Measurements from ENCODE around the gene PCSK4.
"Not testable (repeated sequence)": the region's sequence is repeated elsewhere in the genome, so short reads cannot be mapped to it uniquely, and the experiment has no call there.

The PCSK4 gene

GRCh38 chr19:1490311-1491113 lies at the start of gene PCSK4:
Gene PCSK4 (minus strand): TSS chr19:1490350. CDS start chr19:1490346, 4 bp downstream.
- DNase-seq = peak; percentile 99

- DNase-seq = not testable (repeated sequence)
These were observed 49.6 kb upstream of the PCSK4 start for GRCh38 chr19:1539749-1540148.

- DNase-seq = no peak
These were observed 48.8 kb upstream of the PCSK4 start for GRCh38 chr19:1538978-1539377.

- DNase-seq = not testable (repeated sequence)
These were observed 45.5 kb upstream of the PCSK4 start for GRCh38 chr19:1535699-1536098.

- DNase-seq = no peak
These were observed 44.8 kb upstream of the PCSK4 start for GRCh38 chr19:1534972-1535371.

- DNase-seq = no peak
These were observed 43.5 kb upstream of the PCSK4 start for GRCh38 chr19:1533510-1534150.

GRCh38 chr19:1532003-1532402 lies 41.9 kb upstream of the PCSK4 start:
- no peak for DNase-seq

- no peak for DNase-seq
These were observed 41.4 kb upstream of the PCSK4 start for GRCh38 chr19:1531587-1531986.

- DNase-seq = not testable (repeated sequence)
These were observed 40.7 kb upstream of the PCSK4 start for GRCh38 chr19:1530856-1531255.

GRCh38 chr19:1529430-1529816 lies 39.3 kb upstream of the PCSK4 start:
- no peak for DNase-seq

GRCh38 chr19:1528596-1529429 lies 38.7 kb upstream of the PCSK4 start:
- DNase-seq = no peak

- no peak for DNase-seq
These were observed 37.6 kb upstream of the PCSK4 start for GRCh38 chr19:1527650-1528309.

GRCh38 chr19:1526979-1527649 lies 37.0 kb upstream of the PCSK4 start:
- DNase-seq = no peak

- no peak for DNase-seq
These were observed 36.1 kb upstream of the PCSK4 start for GRCh38 chr19:1526066-1526778.

GRCh38 chr19:1525343-1525742 lies 35.2 kb upstream of the PCSK4 start:
- DNase-seq = no peak

- no peak for DNase-seq
These were observed 34.8 kb upstream of the PCSK4 start for GRCh38 chr19:1524972-1525325.

GRCh38 chr19:1524287-1524971 lies 34.3 kb upstream of the PCSK4 start:
- no peak for DNase-seq

- no peak for DNase-seq
These were observed 33.5 kb upstream of the PCSK4 start, which contains the start of gene PLK5 for GRCh38 chr19:1523412-1524286. Gene PLK5 (plus strand): TSS chr19:1524077. CDS start chr19:1526997, 2,920 bp downstream.

GRCh38 chr19:1522838-1523237 lies 32.7 kb upstream of the PCSK4 start:
- no peak for DNase-seq

GRCh38 chr19:1522061-1522460 lies 31.9 kb upstream of the PCSK4 start:
- no peak for DNase-seq
